HG03175 (cell line): ENCODE measurements around the gene TOMM22.
"Not testable (repeated sequence)": the region's sequence is repeated elsewhere in the genome, so short reads cannot be mapped to it uniquely, and the experiment has no call there.

ENCODE experiments used
- ATAC-seq: cut with Tn5 transposase; IDR thresholded peaks from one replicate; pipeline ENCODE4 v1.9.1; 2021; ENCODE audit warnings: mild to moderate bottlenecking, moderate library complexity; ENCODE audit not compliant: unreplicated experiment

Gene TOMM22

GRCh38 chr22:38681582-38682335 lies at the start of gene TOMM22:
TOMM22 (plus strand) TSS chr22:38681957; CDS start chr22:38681979, 22 bp downstream.
- peak; percentile 95 for ATAC-seq

GRCh38 chr22:38632528-38632927 lies 49.2 kb upstream of the TOMM22 start:
- no peak for ATAC-seq

GRCh38 chr22:38638216-38638615 lies 43.5 kb upstream of the TOMM22 start:
- no peak for ATAC-seq

- no peak for ATAC-seq
Observed at GRCh38 chr22:38638728-38639127, 43.0 kb upstream of the TOMM22 start.

- no peak for ATAC-seq
Observed at GRCh38 chr22:38641476-38642040, 40.2 kb upstream of the TOMM22 start.

- not testable (repeated sequence) for ATAC-seq
Observed at GRCh38 chr22:38644245-38644644, 37.5 kb upstream of the TOMM22 start.

- no peak for ATAC-seq
Observed at GRCh38 chr22:38645430-38645829, 36.3 kb upstream of the TOMM22 start.

- ATAC-seq: no peak
Observed at GRCh38 chr22:38649841-38650522, 31.8 kb upstream of the TOMM22 start.

- ATAC-seq: no peak
Observed at GRCh38 chr22:38652859-38653258, 28.9 kb upstream of the TOMM22 start.

- ATAC-seq: no peak
Observed at GRCh38 chr22:38653741-38654140, 28.0 kb upstream of the TOMM22 start.

GRCh38 chr22:38655519-38656255 lies 26.1 kb upstream of the TOMM22 start:
- ATAC-seq: no peak

- ATAC-seq: peak; percentile 81
Observed at GRCh38 chr22:38656256-38657044, 25.3 kb upstream of the TOMM22 start, which contains the start of the genes CBY1 and FAM227A. CBY1 (plus strand) TSS chr22:38656638; CDS start chr22:38668055, 11,417 bp downstream. FAM227A (minus strand) TSS chr22:38656392; CDS start chr22:38650168, 6,224 bp downstream.

GRCh38 chr22:38657045-38657909 lies 24.5 kb upstream of the TOMM22 start:
- peak; percentile 28 for ATAC-seq

- no peak for ATAC-seq
Observed at GRCh38 chr22:38674888-38675287, 6.9 kb upstream of the TOMM22 start.

- no peak for ATAC-seq
Observed at GRCh38 chr22:38675833-38676232, 5.9 kb upstream of the TOMM22 start.

- ATAC-seq: no peak
Observed at GRCh38 chr22:38684895-38685294, 3.1 kb downstream of the TOMM22 start.

GRCh38 chr22:38685761-38686160 lies 4.0 kb downstream of the TOMM22 start:
- ATAC-seq: no peak

GRCh38 chr22:38689651-38690050 lies 7.9 kb downstream of the TOMM22 start:
- ATAC-seq: no peak

GRCh38 chr22:38694049-38694448 lies 12.3 kb downstream of the TOMM22 start:
- ATAC-seq: no peak
